ENCODE data around the gene TMEM115.

The TMEM115 gene

DNA sequence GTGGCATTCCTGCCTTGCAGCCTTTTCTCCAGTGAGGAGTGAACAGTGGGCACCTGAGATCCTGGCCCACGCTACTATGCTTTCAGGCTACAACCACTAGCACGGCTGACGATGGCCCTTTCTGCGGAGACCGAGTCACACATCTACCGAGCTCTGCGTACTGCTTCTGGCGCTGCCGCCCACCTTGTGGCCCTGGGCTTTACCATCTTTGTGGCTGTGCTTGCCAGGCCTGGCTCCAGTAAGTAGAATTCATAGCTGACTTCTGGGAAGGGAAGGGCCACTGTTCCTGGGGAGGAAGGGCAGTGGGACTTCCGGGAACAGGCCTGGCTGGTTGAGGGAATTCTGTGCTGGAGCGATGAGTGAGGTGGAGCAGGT, 8.0 kb downstream of the TMEM115 start:
- no peak for DNase-seq

DNA sequence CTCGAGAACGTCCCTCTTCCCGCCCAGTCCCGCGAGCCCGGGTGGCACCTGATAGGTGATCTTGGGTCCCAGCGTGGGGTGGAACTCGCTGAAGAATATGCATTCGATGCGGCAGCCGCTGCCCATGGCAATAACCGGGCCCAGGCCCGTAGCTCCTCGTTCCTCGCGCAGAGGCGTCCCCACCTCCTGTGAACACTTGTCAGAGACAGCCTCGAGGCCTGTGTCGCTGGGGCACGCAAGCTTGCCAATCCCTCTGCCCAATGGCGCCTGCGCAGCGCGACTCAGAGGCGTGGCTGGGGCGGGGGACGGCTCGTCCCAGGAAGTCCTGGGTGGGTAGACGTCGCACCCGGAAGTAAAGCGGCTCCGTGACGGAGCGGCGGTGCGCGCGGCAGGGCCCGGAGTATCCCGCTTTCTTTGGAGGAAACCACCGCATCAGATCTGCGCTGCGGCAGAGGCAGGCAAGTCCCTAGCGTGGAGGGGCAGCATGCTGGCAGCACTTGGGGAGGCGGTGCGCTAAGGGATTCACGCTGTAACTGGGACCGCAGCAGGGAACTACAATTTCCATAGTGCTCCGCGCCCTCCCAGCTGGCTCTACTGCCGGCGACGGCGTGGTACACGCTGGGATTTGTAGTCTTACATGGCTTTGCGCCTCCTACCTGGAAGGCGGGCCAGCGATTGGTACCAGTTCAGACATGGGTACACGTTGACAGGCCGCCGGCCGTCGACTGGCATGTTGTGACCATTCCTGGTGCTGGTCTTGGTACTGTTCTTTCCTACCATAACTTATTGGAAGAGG, 8.6 kb downstream of the TMEM115 start, which contains the start of the genes CYB561D2 and NPRL2:
CYB561D2 (plus strand) TSS at position 336 of the 796 bp plus-strand sequence. CDS start 572 bp downstream, outside the sequence.
NPRL2 (minus strand) TSS at position 249 of the 796 bp plus-strand sequence; CDS start at position 126, 123 bp downstream.
- peak; percentile 97 for DNase-seq

DNA sequence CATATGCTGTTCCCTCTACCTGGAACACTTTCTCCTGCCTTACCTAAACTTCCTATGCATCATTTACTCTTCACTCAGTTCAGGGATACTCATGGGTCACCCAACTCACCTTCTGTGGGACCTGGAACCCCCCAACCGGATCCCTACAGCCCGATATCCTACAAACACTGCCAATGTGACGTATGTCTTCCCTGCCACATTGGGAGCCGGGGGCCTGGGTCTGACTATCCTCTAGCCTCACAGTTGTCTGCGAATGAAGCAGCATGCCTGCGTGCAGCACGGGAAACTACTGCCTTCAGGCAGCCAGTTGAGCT, 9.2 kb downstream of the TMEM115 start:
- no peak for DNase-seq

DNA sequence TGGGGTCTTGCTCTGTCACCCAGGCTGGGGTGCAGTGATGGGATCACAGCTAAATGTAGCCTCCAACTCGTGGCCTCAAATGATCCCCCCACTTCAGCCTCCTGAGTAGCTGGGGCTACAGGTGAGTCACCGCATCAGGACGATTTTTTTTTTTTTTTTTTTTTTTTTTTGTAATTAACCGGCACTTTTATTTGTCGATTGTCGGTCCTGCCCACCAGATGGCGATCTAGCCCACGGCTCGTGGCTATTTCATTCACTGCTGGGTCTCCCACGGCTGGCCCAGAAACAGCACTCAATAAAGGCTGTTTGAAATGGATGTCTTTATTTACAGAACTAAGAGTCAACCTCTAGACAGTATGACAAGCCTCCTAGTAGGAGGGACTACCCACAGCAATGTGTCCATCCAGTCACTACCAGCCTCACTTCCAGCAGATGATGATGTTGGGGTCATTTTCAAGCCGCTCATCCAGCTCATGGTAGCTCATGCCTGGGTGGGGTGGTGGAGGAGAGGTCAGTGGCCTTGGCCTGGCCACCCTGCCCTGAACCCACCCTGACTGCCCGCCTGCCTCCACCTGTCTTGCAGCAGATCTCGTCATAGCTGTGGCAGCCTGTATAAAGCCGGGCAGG, 12.0 kb downstream of the TMEM115 start:
- peak; percentile 90 for DNase-seq

DNA sequence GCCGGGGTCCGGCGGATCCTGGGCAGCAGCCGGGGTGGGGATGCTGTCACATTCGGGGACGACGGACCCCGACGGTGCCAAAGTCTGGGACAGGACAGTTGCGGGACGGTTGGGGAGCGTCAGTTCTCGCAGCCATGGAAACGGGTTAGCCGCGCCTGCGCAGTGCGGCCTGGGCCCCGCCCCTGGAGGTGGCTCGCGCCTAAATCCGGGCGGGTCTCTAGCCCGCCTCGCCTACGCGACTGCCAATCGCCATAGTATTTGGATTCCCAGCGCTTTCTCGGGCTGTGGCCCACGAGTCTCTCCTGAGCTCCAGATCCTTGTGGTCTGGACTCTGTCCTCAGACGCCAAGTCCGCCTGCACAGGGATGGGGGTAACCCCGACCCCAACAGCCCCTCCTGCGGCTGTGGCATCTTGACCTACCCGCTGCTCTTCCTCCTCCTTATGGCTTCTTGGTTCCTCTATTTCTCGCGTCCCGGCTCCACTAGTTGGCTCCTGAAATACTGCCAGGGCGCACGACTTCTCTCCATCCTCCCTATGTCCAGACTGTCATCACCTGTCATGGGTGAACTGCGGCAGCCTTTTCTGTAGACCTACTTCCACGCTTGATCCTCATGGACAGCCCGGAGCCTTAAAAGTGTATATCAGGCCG, 13.6 kb downstream of the TMEM115 start, which contains the start of gene ZMYND10:
ZMYND10 (minus strand) TSS at position 147 of the 649 bp plus-strand sequence. CDS start 153 bp downstream, outside the sequence.
- peak; percentile 90 for DNase-seq

DNA sequence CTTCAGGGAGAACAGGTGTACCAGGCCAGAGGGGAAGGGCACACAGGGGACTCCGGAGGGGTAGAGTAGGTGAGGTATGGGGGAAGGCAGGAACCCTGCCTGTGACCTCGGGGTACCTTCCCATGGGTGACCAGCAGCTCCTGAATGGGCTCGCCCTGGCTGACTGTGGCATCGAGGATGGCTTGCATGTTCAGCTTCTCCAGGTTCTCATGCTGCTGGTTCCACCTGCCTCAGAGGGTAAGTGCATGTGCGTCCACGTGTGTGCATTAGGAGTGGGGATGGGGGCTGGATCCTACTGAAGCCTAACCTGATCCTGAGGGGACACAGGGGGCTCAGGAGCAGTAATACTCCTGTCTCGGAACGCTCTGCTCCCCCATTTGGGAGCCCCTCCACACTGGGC, 14.3 kb downstream of the TMEM115 start:
- DNase-seq, result no peak

DNA sequence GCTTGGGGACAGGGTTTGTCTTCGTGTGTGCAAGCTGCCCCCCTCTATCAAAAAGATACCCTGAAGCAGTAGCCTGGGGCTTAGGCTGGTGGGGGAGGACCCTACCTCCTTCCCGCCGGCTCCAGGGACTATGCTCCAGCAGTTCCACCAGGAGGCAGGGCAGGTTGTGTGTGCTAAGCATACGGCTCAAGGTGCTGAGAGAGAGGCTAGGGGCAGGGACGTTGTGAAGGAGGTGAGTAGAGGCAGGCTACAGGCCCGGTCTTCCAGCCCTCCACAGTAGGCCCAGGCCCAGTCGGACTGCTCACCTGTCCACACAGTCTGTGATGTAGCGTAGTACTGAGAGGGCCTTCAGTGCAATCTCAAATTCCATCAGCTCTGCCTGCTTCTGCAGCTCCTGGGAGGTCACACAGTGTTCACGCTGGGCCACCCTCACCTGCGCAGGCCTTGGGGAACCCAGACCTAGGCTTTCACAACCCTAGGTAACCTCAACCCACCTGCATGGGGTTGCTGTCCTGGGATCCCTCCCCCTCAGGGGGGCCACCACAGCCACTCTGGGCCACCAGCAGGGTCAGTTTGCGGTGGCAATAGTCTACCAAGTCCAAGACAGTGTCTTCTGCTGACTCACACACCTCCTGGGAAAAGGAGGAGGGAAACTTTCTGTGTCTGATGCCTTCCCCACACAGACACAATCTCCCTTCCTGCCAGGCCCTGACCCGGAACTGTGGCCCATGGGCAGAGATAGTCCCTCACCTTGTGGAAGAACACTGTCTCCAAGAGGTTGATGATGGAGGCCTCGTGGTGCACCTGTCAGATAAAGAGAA, 16.3 kb downstream of the TMEM115 start:
- DNase-seq, result no peak

DNA sequence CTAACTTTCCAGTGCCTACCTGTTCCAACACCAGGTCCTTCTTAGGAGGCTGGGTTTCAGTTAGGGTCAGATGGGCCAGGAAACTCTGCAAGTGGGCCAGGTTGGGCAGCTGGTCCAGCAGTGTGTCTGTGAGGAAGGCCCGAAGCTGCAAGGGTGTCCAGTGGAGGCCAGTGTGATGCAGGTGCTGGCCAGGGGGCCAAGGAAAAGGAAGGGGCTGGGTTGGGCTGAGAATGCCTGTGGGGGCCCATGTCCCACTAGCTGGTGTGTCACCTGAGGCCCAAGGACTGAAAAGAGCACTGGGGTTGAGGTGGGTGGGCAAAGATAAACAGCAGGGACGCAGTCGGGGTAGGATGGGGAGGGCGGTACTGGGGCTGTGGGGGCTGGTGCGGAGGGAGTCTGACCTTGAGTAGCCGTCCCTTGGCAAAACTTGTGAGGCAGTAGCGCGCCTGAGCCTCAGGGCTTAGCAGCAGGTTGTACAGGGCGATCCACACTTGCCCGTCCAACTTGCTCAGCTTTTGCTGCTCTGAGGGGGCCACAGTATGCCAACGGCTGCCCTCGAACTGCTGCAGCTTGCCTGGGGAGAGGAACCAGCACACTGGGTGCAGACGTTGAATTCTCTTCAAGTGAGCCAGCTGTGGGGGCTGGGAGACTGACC, 17.2 kb downstream of the TMEM115 start:
- DNase-seq, result no peak

DNA sequence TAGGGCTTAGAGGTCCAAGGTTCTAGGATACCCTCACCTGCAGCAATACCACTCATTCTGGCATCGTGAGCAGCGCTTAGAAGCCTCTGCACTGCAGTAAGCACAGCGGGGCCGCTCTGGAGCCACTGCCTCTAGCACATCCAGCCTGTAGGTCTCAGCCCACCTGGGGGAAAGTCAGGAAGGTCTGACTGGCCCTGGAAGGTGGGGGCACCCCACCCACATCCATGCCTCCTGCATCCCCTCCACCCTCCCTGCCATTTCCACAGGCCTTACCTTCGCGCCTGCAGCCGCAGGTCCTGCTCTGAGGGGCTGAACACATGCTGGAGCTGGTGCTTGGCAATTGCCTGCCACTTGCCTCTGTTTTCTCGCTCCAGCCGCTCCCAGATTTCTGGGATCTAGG, 17.8 kb downstream of the TMEM115 start:
- DNase-seq, result no peak

DNA sequence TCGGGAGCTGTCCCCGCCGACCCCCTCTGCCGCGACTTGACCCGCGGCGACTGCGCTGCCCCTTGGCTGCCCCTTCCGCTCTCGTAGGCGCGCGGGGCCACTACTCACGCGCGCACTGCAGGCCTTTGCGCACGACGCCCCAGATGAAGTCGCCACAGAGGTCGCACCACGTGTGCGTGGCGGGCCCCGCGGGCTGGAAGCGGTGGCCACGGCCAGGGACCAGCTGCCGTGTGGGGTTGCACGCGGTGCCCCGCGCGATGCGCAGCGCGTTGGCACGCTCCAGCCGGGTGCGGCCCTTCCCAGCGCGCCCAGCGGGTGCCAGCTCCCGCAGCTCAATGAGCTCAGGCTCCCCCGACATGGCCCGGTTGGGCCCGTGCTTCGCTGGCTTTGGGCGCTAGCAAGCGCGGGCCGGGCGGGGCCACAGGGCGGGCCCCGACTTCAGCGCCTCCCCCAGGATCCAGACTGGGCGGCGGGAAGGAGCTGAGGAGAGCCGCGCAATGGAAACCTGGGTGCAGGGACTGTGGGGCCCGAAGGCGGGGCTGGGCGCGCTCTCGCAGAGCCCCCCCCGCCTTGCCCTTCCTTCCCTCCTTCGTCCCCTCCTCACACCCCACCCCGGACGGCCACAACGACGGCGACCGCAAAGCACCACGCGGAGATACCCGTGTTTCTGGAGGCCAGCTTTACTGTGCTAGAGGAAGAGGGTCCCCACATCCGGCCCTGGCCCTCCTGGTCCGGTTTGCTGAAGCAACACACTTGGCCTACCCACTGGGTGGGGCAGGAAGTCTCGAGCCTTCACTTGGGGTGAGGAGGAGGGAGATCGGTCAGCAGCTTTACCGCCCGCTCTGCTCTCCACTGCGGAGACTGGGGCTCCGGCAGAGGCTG, 18.6 kb downstream of the TMEM115 start, which contains the start of gene RASSF1:
RASSF1 (minus strand) TSS at position 389 of the 882 bp plus-strand sequence; CDS start at position 358, 31 bp downstream.
- DNase-seq, result peak; percentile 95

DNA sequence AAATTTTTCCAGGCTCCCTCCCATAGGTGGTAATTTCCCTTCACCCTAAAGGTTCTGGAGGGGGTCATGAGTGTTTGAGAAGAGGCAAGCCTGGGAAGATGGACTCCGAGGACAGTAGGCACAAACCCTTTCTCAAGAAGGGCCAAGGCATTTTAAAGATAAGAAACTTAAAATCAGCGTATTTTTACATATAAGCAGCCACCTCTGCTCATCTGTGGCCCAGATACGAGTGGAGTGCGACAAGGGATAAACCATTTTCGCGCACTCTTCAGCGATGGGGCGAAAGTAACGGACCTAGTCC, 19.2 kb downstream of the TMEM115 start:
- peak; percentile 60 for DNase-seq

DNA sequence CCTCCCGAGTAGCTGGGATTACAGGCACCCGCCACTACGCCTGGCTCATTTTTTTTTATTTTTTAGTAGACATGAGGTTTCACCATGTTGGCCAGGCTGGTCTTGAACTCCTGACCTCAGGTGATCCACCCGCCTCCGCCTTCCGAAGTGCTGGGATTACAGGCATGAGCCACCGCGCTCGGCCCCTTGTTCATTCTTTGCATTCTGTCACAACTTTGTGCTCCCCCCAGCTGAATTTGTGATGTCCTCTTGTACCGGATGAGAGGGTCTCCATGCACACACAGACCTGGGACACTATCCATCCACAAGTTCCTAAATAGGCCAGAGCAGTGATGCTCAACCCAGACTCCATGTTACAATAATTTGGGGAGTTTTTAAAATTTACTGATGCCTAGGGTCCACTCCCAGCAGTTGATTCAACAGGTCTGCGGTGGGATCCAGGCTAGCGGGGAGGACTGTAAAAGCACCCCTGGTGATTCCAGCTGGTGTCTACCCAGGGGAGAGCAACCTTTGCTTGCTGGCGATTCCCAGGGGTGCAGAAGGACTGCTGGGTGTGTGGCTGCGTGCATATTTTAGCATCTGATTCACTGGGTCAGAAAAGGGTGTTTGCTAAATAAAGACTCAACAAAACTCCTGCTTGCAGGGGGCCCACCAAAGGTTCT, 19.7 kb downstream of the TMEM115 start:
- DNase-seq, result no peak

DNA sequence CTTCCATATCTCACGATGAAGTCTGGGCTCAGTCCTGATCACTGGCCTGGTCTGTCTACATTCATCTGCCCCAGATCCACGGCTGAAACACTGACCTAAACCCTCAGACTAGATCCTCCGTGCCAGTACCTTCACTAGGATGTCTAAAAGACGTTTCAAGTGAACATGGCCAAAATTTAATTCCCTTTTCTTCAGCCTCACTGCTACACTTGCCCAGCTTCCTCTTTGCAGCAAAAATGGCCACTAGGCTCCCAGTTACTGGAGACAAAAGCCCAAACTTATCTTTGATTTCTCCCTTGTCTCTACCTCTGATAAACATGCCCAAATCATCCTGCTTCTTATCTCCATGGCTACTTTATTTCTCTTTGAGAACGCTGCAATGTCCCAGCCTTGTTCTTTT, 20.4 kb downstream of the TMEM115 start:
- peak; percentile 78 for DNase-seq

DNA sequence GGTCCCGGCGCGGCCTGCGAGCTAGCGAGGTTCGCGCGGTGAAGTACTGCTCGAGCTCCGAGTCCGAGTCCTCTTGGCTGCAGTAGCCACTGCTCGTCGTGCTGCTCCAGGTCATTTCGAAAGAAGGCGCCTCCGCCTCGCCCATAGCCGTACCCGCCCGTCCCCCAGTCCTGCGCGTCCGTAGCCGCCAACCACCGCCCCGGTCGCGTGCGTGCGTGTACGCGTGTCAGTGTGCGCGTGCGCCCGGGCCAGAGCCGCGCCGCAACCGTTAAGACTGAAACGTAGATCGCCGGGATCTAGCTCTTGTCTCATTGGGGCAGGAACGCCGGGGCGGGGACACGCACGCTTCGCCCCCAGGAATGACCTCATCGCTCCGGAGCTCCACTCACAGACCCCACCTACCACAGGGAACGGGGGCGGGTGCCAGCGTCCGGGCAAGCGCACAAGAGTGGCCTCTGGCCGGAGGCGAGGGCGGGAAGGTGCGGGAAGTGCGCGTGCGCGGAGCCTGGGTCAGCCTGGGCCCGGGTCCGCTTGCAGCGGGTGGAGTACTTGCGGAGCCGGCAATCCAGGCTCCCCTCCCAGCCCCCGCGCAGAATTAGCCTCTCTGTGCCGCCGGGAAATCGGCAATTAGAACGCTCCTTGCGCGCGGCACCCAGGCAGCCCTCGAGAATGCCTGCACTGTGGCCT, 22.0 kb downstream of the TMEM115 start:
- peak; percentile 99 for DNase-seq

DNA sequence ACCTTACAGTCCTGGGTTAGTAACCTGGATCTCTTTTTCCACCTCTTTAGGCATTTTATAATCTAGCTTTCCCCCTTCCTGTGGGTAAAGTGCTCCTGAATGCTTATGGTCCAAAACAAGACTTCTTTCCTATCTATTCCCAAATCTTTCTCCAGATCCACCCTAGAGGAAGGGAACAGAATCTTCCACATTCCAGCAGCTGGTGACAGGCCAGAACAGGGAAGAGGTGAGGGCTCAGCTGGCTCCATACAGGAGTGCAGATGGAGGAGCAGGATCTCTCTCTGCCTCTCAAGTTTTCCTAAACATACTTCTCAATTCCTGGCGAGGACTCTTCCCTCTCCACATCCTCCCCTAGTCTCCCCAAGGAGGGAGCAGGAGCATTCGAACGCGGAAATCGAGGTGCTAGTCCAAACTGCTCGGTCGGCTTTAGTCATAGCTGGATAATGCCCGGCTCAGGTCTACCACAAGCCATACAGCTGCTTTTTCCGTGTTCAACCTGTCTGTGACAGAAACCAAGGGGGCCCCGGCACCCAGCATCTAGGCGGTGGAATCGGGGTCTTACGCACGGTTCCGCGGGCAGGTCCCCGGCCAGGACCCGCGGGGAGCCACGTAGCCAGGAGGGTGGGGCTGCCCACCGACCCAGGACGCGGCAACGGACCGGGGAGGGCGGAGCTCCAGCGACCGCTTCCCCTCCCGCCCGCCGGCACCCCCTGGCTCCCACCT, 22.7 kb downstream of the TMEM115 start:
- no peak for DNase-seq

DNA sequence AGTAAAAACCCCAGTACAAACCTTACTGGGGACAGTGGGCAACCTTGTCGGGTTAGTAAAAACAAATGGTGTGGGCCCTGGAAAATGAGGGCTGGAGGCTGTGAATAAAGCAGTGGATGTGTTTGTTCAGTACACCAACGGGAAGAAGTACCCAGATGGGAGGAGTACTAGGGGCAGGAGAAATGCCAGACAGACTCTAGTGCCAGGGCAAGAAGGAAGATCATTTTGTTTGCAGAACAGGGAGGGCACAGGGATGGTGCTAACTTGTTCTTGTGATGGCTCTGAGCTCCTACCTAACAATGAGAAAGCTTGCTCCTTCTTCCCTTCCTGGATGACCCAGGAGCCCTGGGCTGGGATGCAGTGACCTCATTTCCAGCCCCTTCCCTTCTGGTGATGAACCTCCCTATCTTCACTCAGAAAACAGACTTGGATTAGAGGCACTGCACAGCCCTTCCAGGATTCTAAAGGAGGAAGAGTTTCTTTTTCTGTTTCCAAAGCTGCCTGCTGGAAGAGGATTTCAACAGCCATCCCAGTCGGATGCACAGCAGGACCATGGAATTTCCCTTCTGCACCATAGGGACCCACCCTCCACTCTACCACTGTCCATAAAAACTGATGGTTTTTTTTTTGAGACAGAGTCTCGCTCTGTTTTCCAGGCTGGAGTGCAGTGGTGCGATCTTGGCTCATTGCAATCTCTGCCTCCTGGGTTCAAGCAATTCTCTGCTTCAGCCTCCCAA, 24.8 kb downstream of the TMEM115 start:
- DNase-seq, result no peak

DNA sequence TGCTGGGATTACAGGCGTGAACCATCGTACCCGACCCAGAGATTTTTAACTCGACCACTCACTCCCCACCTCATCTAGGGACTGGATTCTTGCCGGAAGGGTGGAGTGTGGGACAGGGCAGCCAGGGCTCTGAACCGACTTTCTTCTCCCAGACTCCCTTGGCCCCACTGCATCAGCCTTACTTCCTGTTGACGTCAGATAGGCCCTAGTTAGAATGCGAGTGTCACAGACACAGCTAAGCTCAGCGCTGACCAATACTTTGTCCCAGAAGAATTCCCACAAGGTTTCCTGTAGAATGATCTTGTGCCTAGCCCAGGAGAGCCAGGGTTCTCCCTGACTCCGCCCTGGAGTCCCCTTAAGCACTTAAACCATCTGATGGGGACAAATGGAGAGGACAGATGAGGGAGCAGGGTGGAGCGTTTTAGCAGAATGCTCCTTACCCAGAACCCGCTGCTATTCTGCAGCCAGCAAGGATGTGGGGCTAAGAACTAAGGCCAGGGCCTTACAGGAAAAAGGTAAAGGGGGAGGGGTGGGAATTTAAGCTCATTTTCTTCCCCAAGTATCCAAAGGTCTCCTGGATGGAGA, 25.5 kb downstream of the TMEM115 start:
- no peak for DNase-seq

DNA sequence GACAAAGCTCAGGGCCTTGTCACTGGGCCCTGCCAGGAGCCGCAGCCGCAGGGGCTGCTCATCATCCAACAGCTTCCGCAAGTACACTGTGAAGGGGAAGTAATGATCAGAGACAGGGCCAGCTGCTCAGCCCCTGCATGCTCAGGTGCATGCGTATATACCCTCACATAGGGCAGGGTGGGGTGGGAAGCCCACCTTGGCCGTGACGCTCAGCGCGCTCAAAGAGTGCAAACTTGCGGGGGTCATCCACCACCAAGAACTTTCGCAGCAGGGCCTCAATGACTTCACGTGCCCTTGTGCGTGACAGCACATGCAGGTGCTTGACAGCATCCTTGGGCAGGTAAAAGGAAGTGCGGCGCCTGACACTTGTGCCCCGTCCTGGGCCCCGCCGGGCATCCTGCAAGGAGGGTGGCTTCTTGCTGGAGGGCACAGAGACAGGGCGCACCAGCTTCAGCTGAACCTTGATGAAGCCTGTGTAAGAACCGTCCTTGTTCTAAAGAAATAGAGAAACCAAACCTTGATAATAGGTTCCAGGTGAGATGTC, 27.9 kb downstream of the TMEM115 start:
- DNase-seq, result no peak

All from hematopoietic multipotent progenitor cell treated with erythropoietin and hydrocortisone succinate and interleukin-3 and kit ligand, for 6 days (in vitro differentiated cells).